ENCODE measurements around the gene GRM5. TPM values are rescaled to one million over a fixed set of nuclear protein-coding genes. Genes with fewer than 3 reads are reported as not detected.

GRM5 gene
- total RNA-seq, 1 donor from 2014 or later, result 0.42 TPM

GRCh38 chr11:88618327-88619070, 447.3 kb downstream of the GRM5 start:
- TF ChIP-seq CTCF (IDR thresholded peaks at IDR 0.05; ENCODE audit: unreplicated experiment), result no peak
- peaks cover 32% of the 10 kb centered on the region for H3K4me1 Mint-ChIP-seq
- H3K27ac Mint-ChIP-seq, result no peak overlapping the region
- H3K27me3 Mint-ChIP-seq (ENCODE audit: low read depth), result peaks cover 25% of the 10 kb centered on the region
- no peaks in the 10 kb centered on the region for H3K36me3 Mint-ChIP-seq
- no peak for DNase-seq (ENCODE audit: low spot score in 2 of 2, unreplicated experiment in 2 of 2)
- H3K9me3 Mint-ChIP-seq, result no peaks in the 10 kb centered on the region
- no peak overlapping the region for H3K4me3 Mint-ChIP-seq

DNA sequence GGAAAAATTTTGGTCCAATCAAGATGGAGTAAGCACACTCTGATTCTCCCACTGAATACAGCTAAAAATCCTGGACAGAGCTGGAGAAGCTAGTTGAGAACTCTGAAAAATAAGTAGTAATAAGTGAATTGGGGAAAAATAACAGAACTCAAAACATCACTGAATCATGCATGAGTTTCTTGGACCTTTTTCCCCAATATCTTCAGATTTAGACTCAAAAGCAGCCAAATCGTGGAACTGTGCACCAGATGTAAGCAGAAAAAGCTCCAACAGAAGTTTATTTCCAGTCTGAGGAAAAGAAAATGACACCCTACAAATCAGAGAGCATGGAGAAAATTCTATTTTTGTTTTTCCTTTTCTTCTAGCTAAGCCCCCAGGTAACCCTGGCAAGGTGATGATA, 448.6 kb downstream of the GRM5 start:
- H3K27ac Mint-ChIP-seq, result no peak overlapping the region
- H3K36me3 Mint-ChIP-seq, result no peaks in the 10 kb centered on the region
- peaks cover 6% of the 10 kb centered on the region for H3K9me3 Mint-ChIP-seq
- peaks cover 32% of the 10 kb centered on the region for H3K4me1 Mint-ChIP-seq
- peaks cover 19% of the 10 kb centered on the region for H3K27me3 Mint-ChIP-seq (ENCODE audit: low read depth)
- H3K4me3 Mint-ChIP-seq, result no peak overlapping the region
- no peak for DNase-seq (ENCODE audit: low spot score in 2 of 2, unreplicated experiment in 2 of 2)
- no peak for TF ChIP-seq CTCF (IDR thresholded peaks at IDR 0.05; ENCODE audit: unreplicated experiment)

- DNase-seq (ENCODE audit: low spot score in 2 of 2, unreplicated experiment in 2 of 2), result no peak
- no peaks in the 10 kb centered on the region for H3K36me3 Mint-ChIP-seq
- H3K4me3 Mint-ChIP-seq, result no peak overlapping the region
- H3K27ac Mint-ChIP-seq, result peak overlapping the region; percentile 47
- H3K9me3 Mint-ChIP-seq, result peaks cover 5% of the 10 kb centered on the region
- H3K4me1 Mint-ChIP-seq, result peaks cover 18% of the 10 kb centered on the region
- H3K27me3 Mint-ChIP-seq (ENCODE audit: low read depth), result peaks cover 4% of the 10 kb centered on the region
- TF ChIP-seq CTCF (IDR thresholded peaks at IDR 0.05; ENCODE audit: unreplicated experiment), result no peak
Measured at GRCh38 chr11:88604260-88604659, 461.5 kb downstream of the GRM5 start.

DNA sequence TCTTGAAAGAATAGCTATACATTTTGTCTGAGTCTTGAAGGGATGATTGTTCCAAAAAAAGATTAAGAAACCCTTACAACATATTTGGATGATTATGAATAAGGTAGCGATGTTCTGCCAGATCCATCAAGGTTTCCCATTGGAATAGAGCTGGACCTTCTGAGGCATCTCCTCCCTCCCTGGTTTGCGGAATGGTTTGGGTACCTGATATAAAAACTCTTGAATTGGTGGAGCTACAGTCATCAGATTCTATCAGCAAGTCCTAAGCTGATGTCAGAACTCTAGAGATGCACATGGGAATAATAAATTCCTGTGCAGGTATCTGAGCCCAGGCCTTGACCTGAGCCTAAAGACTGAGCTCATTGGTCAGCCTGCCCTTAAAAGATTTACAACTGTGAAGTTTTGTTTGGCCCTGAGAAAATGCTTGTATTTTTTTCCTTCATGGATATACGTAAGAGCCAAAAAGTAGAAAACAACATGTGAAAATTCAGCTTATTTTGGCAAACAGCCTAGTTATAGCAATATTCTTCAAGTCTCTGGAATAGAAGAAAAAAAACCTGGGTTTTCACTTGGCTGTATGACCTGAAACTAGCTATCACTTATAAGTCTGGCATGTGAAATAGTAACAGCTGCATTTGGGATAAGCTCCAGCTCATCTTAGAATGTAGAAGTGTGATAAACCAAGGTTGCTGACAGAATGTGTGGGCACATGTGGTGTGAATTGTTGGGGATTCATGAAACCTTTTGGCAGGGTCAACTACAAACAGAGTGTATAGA, 462.5 kb downstream of the GRM5 start:
- H3K27me3 Mint-ChIP-seq (ENCODE audit: low read depth), result peaks cover 2% of the 10 kb centered on the region
- no peaks in the 10 kb centered on the region for H3K9me3 Mint-ChIP-seq
- TF ChIP-seq CTCF (IDR thresholded peaks at IDR 0.05; ENCODE audit: unreplicated experiment), result no peak
- no peaks in the 10 kb centered on the region for H3K36me3 Mint-ChIP-seq
- H3K4me1 Mint-ChIP-seq, result peaks cover 23% of the 10 kb centered on the region
- DNase-seq (ENCODE audit: low spot score in 2 of 2, unreplicated experiment in 2 of 2), result no peak
- H3K27ac Mint-ChIP-seq, result no peak overlapping the region
- no peak overlapping the region for H3K4me3 Mint-ChIP-seq

- Mint-ChIP-seq H3K27me3 (ENCODE audit: low read depth) (peaks cover 2% of the 10 kb centered on the region), H3K4me3 (no peak overlapping the region), H3K36me3 (no peaks in the 10 kb centered on the region), H3K27ac (no peak overlapping the region), H3K4me1 (peaks cover 11% of the 10 kb centered on the region), H3K9me3 (no peaks in the 10 kb centered on the region)
- no peak for TF ChIP-seq CTCF (IDR thresholded peaks at IDR 0.05; ENCODE audit: unreplicated experiment)
- DNase-seq (ENCODE audit: low spot score in 2 of 2, unreplicated experiment in 2 of 2), result no peak
Measured at GRCh38 chr11:88597387-88597786, 468.4 kb downstream of the GRM5 start.

All from mesothelial cell of epicardium (in vitro differentiated cells).